ENCODE measurements around the gene VWDE.

DNA sequence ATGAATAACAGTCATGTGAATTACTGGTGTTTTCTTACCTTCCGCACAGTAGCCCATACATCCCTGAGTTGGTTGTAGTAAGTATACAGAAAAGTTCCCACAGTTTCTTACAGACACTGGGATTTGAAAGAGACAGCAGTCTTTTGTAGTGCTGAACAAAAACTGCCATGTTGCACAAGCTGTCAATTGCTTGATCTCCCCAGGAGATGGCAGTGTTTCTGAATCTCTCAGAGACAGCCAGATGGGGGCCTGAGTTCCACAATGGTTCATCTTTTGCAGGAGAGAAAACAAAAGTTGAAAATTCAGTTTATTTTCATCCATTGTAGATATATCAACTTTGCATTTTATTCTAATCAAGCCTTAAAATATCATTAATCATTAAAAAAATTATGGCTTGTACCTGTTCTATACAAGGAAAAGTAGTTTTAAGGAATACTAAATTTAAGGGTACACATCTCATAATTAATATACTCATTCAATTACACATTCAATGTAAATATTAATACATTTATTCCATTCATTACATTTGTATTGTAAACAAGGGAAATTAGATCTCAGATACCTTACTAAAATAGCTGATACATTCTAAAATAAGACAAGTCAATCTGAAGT lies 14.5 kb downstream of the VWDE start:
- no peak for TF ChIP-seq YY1 (IDR thresholded peaks at IDR 0.05; ENCODE audit: extremely low read depth, insufficient replicate concordance, low read depth, low read length)
- TF ChIP-seq CEBPB (IDR thresholded peaks at IDR 0.05; ENCODE audit: low read depth), result no peak
- TF ChIP-seq, protein P1, sequence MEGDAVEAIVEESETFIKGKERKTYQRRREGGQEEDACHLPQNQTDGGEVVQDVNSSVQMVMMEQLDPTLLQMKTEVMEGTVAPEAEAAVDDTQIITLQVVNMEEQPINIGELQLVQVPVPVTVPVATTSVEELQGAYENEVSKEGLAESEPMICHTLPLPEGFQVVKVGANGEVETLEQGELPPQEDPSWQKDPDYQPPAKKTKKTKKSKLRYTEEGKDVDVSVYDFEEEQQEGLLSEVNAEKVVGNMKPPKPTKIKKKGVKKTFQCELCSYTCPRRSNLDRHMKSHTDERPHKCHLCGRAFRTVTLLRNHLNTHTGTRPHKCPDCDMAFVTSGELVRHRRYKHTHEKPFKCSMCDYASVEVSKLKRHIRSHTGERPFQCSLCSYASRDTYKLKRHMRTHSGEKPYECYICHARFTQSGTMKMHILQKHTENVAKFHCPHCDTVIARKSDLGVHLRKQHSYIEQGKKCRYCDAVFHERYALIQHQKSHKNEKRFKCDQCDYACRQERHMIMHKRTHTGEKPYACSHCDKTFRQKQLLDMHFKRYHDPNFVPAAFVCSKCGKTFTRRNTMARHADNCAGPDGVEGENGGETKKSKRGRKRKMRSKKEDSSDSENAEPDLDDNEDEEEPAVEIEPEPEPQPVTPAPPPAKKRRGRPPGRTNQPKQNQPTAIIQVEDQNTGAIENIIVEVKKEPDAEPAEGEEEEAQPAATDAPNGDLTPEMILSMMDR (IDR thresholded peaks at IDR 0.05 in 2 of 3, conservative IDR thresholded peaks at IDR 0.05 in 1 of 3; ENCODE audit: borderline replicate concordance in 1 of 3, insufficient read depth in 1 of 3, low read depth in 2 of 3, low read length in 2 of 3), result peak; percentile 66 to 87 (median 83)
- no peak for TF ChIP-seq TCF7L2 (IDR thresholded peaks at IDR 0.05; ENCODE audit: borderline replicate concordance, extremely low read depth, insufficient read depth, insufficient read length)
- TF ChIP-seq POLR2AphosphoS5 (IDR thresholded peaks at IDR 0.05; ENCODE audit: low read depth, low read length), result no peak
- TF ChIP-seq FOSL1 (IDR thresholded peaks at IDR 0.05; ENCODE audit: low read depth), result no peak
- no peak for TF ChIP-seq JUND (IDR thresholded peaks at IDR 0.05)
